ENCODE results near the gene H2BK1.

- TF ChIP-seq POLR2AphosphoS5 (IDR thresholded peaks at IDR 0.05; ENCODE audit: low read depth, low read length) (no peak), REST (IDR thresholded peaks at IDR 0.05; ENCODE audit: insufficient read depth in 1 of 2, low read depth in 2 of 2, low read length in 1 of 2) (no peak), TCF7L2 (IDR thresholded peaks at IDR 0.05; ENCODE audit: low read depth, low read length) (no peak)
- TF ChIP-seq, protein P1, sequence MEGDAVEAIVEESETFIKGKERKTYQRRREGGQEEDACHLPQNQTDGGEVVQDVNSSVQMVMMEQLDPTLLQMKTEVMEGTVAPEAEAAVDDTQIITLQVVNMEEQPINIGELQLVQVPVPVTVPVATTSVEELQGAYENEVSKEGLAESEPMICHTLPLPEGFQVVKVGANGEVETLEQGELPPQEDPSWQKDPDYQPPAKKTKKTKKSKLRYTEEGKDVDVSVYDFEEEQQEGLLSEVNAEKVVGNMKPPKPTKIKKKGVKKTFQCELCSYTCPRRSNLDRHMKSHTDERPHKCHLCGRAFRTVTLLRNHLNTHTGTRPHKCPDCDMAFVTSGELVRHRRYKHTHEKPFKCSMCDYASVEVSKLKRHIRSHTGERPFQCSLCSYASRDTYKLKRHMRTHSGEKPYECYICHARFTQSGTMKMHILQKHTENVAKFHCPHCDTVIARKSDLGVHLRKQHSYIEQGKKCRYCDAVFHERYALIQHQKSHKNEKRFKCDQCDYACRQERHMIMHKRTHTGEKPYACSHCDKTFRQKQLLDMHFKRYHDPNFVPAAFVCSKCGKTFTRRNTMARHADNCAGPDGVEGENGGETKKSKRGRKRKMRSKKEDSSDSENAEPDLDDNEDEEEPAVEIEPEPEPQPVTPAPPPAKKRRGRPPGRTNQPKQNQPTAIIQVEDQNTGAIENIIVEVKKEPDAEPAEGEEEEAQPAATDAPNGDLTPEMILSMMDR (IDR thresholded peaks at IDR 0.05): no peak
These were observed 8.9 kb downstream of the H2BK1 start for GRCh38 chr7:151201344-151201743.

All from Panc1 (cell line).